ENCODE measurements around the gene RAD51B.

DNA sequence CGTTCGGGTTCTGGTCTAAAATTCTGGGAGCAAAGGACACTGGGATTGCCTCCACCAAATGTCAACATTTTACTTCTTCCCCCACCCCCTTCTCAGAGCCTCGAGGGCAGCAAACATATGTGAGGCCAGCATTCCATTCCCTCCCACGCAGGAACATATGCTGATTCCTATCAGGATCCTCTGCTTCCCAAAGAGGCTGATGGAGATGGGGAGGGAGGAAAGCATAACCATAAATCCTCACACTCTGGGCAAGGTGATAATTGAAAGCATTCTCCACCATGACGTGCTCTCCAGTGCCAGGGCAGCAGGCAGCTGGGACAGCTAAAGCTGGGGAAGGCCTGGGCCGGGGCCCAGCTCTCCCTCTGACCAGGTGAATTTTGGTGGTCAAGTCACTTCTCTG is 578.2 kb downstream of the RAD51B start:
- no peak for TF ChIP-seq BDP1 (IDR thresholded peaks at IDR 0.05; ENCODE audit: insufficient read depth, insufficient read length)
- TF ChIP-seq MEIS2 (IDR thresholded peaks at IDR 0.05; ENCODE audit: partially characterized antibody), result no peak
- no peak for TF ChIP-seq ZNF263 (CRISPR knock-in tag; IDR thresholded peaks at IDR 0.05; ENCODE audit: borderline replicate concordance)
- TF ChIP-seq KAT7 (CRISPR knock-in tag; IDR thresholded peaks at IDR 0.05; ENCODE audit: borderline replicate concordance), result no peak
- no peak for TF ChIP-seq FOSL1 (tag; conservative IDR thresholded peaks at IDR 0.05)
- no peak for TF ChIP-seq SREBF2 (CRISPR knock-in tag; IDR thresholded peaks at IDR 0.05)
- TF ChIP-seq GATA2 (CRISPR knock-in tag; IDR thresholded peaks at IDR 0.05), result no peak
- TF ChIP-seq MXI1 (IDR thresholded peaks at IDR 0.05; ENCODE audit: low read depth, low read length), result no peak
- no peak for TF ChIP-seq POLR2AphosphoS5 (IDR thresholded peaks at IDR 0.05; ENCODE audit: control insufficient read depth, insufficient read depth, low read depth, low read length)
- TF ChIP-seq, protein P1, sequence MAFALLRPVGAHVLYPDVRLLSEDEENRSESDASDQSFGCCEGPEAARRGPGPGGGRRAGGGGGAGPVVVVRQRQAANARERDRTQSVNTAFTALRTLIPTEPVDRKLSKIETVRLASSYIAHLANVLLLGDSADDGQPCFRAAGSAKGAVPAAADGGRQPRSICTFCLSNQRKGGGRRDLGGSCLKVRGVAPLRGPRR (CRISPR knock-in tag; IDR thresholded peaks at IDR 0.05), result no peak
- no peak for TF ChIP-seq RBM22 (IDR thresholded peaks at IDR 0.05; ENCODE audit: low read depth, low read length, poor library complexity, severe bottlenecking)

All from K562 (cell line).